H7 (cell line): ENCODE data around the gene HFE. TPM values are rescaled to one million over a fixed set of nuclear protein-coding genes. Genes with fewer than 3 reads are reported as not detected.
"Not testable (repeated sequence)": the region's sequence is repeated elsewhere in the genome, so short reads cannot be mapped to it uniquely, and the experiment has no call there.

Experiments
- DNase-seq: peaks from one replicate; pipeline ENCODE4 v3.0.0; 2012
- H3K27me3 ChIP-seq: 2 replicates; pipeline ENCODE4 v1.6.0; 2011; ENCODE audit warnings: mild to moderate bottlenecking, low read length; ENCODE audit not compliant: control insufficient read depth, insufficient read depth
- H3K36me3 ChIP-seq: replicated peaks from 2 replicates; pipeline ENCODE4 v1.5.1; 2011; ENCODE audit warnings: low read length; ENCODE audit not compliant: control insufficient read depth, insufficient read depth
- H3K4me3 ChIP-seq: 2 replicates; pipeline ENCODE4 v1.5.1; 2011; ENCODE audit warnings: low read depth, mild to moderate bottlenecking, control low read depth, low read length, moderate library complexity; ENCODE audit not compliant: insufficient read depth
- total RNA-seq: library from RNA; depleted of rRNA; stranded (reverse); fragments of >200 nt; shearing (Covaris generic); gene quantifications from 2 replicates; pipeline ENCODE4 v1.2.3, GENCODE V29; 2014

Gene HFE
- total RNA-seq, 1 experiment from 2014 or later, result 0.38 TPM

DNA sequence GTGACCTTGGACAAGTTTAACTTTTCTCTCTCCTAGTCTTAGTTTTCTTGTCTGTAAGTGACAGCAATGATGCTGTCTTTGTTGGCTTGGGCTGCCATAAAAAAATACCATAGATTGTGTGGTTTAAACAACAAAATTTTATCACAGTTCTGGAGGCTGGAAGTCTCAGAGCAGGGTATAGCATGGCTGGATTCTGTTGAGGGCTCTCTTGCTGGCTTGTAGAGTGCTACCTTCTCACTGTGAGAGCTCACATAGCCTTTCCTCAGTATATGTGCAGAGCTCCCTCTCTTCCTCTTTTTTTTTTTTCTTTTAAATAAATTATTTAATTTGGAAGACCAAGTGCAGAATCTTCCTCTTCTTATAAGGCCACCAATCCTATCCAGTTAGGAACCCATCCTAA, 26.3 kb downstream of the HFE start:
- Histone ChIP-seq H3K36me3 (no peaks in the 10 kb centered on the region), H3K27me3 (no peaks in the 10 kb centered on the region), H3K4me3 (no peak overlapping the region)
- DNase-seq, result no peak

DNA sequence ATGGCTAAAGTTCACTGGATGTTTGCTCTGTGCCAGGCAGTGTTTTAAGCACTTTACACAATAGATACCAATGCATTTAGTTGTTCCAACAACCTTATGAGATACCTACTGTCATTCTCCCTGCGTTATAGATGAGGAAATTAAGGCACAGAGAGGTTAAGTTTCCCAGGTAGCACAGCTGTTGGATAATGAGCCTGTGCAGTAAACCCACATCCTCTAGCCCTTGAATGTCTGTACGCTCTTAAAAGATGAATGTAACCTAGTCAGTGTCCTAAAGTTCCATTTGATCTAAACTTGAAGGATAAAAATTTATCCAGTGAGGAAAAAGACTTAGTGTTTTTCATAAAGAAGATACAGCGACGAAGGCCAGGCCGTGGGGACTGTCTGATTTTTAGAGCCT, 28.0 kb downstream of the HFE start:
- H3K4me3 ChIP-seq, result no peak overlapping the region
- no peaks in the 10 kb centered on the region for H3K27me3 ChIP-seq
- H3K36me3 ChIP-seq, result no peaks in the 10 kb centered on the region
- DNase-seq, result no peak

DNA sequence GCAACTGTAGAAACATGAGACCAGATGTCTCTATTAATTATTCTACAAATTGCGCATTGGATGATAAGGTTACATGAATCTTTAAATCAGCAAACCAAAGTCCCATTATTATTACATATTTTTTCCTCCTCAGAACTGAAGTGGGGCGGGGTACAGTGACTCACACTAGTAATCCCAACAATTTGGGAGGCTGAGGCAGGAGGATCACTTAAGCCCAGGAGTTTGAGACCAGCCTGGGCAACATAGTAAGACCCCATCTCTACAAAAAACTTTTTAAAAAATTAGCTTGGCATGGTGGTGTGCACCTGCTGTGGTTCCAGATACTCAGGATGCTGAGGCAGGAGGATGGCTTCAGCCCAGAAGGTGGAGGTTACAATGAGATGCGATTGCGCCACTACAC, 29.0 kb downstream of the HFE start:
- H3K27me3 ChIP-seq, result no peaks in the 10 kb centered on the region

DNA sequence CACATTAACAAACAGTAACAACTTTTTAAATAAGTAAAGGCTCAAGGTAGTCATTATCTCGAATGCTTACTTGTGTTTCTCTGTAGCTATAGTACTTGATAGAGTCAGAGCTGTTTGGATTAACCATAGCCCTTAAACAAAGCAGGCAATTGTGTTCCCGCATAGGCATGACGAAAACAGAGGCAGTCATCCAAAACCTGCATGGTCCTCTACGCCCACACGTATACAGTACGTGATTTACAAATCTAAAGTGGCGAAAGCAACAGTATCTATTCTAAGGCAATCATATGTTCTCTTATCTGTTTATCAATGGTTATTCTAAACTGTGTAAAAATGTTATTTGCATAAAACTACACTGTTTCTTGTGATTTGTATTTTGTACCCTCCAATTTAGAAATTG, 31.8 kb downstream of the HFE start:
- DNase-seq, result no peak
- no peaks in the 10 kb centered on the region for H3K27me3 ChIP-seq
- no peaks in the 10 kb centered on the region for H3K36me3 ChIP-seq
- no peak overlapping the region for H3K4me3 ChIP-seq

More for the DNA sequence above, 29.0 kb downstream of the HFE start:
- no peaks in the 10 kb centered on the region for H3K36me3 ChIP-seq
- DNase-seq, result no peak
- H3K4me3 ChIP-seq, result no peak overlapping the region

DNA sequence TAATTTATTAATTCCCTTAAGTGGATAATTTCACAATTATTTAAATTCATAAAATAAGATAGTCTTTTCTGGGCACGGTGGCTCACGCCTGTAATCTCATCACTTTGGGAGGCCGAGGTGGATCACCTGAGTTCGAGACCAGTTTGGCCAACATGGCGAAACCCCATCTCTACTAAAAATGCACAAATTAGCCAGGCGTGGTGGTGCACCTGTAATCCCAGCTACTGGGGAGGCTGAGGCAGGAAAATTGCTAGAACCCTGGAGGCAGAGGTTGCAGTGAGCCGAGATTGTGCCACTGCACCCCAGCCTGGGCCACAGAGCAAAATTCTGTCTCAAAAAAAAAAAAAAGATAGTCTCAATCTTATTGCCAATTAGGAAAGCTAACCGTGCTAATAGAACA, 32.9 kb downstream of the HFE start:
- H3K27me3 ChIP-seq, H3K4me3 ChIP-seq, H3K36me3 ChIP-seq, DNase-seq: not testable (repeated sequence)

DNA sequence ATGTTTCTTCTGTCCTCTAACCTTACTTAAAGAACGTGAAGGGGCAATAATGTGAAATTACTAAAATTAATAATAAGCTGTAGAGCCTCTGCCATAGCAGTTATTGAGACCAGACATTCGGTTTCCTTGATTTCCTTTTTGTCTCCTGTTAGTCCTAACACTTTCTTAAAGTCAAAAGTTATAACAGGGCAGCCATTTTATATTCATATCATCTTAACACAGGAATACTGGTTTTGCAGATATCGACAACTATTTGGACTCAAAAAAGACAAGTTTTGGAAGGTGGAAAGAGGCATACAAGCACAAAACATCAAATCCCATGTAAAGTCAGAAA, 33.5 kb downstream of the HFE start:
- H3K27me3 ChIP-seq, result no peaks in the 10 kb centered on the region
- no peaks in the 10 kb centered on the region for H3K36me3 ChIP-seq
- H3K4me3 ChIP-seq, result no peak overlapping the region
- no peak for DNase-seq

DNA sequence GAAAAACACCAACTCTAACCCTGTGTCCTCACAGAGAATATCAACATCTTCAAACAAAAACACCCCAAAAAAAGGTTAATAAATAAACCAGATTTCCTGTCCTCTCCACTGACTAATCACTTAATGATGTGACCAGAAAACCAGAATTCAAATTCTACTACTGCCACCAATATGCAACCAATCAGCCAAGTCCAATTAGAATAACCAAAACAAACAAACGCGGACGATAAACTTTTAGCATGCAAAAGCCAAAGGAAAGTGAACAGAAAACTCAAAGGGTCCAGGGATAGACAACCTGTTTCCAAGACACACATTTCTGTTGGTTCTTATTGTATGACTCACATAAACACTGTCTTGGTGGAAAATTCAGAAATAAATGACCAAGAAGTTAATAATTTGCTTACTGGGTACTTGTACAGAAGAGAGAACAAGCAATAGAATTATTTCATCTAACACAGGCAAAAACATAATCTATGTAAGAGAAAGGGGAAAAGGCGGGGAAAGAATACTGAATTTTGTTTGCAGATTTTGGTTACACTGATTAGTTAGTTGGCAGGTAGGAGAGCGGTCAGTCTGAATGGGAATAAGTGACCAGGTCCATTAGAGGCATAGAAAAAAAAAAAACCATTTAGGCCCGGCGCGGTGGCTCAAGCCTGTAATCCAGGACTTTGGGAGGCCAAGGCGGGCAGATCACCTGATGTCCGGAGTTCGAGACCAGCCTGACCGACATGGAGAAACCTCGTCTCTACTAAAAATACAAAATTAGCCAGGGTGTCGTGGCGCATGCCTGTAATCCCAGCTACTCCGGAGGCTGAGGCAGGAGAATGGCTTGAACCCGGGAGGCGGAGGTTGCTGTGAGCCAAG, 34.1 kb downstream of the HFE start:
- no peak overlapping the region for H3K4me3 ChIP-seq
- no peaks in the 10 kb centered on the region for H3K27me3 ChIP-seq
- no peak for DNase-seq
- H3K36me3 ChIP-seq, result no peaks in the 10 kb centered on the region

DNA sequence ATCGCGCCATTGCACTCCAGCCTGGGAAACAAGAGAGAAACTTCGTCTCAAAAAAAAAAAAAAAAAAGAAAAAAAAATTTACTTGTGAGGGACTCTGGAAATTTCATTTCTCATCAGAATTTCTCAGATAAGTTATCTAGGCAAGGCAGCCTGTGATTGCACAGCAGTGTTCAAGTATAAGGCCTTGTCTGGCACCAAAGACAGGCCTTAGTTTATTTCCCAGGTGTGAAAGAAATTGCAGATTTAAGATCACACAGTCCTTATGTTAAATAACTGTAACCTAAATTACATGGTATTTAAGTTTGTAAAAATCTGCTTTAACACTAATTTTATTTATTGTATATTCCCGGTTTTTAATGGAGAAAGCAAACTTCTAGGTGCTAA, 34.8 kb downstream of the HFE start:
- Histone ChIP-seq H3K36me3 (no peaks in the 10 kb centered on the region), H3K4me3 (no peak overlapping the region), H3K27me3 (no peaks in the 10 kb centered on the region)
- DNase-seq, result no peak

DNA sequence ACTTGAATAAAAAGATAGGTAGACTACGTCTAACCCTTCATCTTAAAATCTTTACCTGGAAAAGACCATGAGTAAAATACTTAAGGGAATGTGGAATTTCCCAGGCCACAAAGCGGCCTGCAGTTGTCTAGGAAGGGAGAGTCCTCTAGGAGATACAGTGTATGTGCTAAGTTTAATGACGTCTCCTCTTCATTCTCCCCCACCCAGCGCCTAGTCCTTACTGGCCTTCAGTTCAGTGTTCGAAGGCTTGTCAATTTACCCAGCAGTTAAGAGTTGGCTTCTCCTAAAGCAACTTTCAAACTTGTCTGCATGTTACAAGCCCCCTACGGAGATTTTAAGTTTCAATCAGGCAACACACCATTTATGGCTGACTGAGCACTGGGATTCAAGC, 35.2 kb downstream of the HFE start:
- Histone ChIP-seq H3K36me3 (no peaks in the 10 kb centered on the region), H3K4me3 (peak overlapping the region; percentile 79), H3K27me3 (no peaks in the 10 kb centered on the region)
- DNase-seq, result no peak

DNA sequence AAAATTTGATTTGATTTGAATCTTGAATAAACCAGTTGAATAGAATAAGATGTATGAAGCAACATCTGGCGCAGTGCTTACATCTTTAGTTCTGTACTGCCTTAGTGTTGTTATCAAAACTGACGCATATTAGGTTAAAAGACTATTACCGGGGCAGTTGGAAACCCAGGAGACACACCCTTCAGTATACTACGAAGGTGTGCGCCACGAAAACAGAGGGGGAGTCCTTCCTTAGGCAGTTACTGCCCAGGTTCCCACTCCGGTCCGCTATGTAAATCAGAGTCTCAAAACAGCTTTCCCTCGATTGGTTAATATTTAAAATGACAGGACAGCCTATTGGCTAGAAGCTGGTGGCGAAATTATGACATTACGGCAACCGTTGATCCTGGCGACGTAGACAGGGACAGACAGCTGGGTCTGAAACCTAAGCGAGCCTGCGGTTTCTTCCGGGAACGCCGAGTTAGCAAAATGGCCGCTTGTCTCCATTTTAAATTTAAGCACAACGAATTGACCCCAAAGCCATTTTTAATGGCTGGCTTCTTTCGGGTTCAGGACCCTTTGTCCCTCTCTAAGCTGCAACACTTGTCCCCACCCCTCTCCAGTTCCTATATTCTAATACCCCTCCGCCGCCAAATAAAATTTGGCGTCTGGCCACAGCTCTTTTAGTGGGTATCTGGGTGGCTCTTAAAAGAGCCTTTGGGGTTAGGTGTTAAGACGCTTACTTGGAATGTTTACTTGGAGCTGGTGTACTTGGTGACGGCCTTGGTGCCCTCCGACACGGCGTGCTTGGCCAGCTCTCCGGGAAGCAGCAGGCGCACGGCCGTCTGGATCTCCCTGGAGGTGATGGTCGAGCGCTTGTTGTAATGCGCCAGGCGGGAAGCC, 35.8 kb downstream of the HFE start:
- peak; percentile 72 for DNase-seq
- H3K27me3 ChIP-seq, result no peaks in the 10 kb centered on the region
- no peaks in the 10 kb centered on the region for H3K36me3 ChIP-seq
- H3K4me3 ChIP-seq, result peak overlapping the region; percentile 79

DNA sequence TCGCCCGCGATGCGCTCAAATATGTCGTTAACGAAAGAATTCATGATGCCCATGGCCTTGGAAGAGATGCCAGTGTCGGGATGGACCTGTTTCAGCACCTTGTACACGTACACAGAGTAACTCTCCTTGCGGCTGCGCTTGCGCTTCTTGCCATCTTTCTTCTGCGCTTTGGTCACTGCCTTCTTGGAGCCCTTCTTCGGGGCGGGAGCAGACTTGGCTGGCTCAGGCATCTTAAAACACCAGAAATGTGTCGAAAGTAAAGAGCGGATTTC, 36.4 kb downstream of the HFE start:
- Histone ChIP-seq H3K4me3 (peak overlapping the region; percentile 79), H3K27me3 (no peaks in the 10 kb centered on the region), H3K36me3 (no peaks in the 10 kb centered on the region; the same call in 1 of the 2 replicates)
- DNase-seq, result no peak

DNA sequence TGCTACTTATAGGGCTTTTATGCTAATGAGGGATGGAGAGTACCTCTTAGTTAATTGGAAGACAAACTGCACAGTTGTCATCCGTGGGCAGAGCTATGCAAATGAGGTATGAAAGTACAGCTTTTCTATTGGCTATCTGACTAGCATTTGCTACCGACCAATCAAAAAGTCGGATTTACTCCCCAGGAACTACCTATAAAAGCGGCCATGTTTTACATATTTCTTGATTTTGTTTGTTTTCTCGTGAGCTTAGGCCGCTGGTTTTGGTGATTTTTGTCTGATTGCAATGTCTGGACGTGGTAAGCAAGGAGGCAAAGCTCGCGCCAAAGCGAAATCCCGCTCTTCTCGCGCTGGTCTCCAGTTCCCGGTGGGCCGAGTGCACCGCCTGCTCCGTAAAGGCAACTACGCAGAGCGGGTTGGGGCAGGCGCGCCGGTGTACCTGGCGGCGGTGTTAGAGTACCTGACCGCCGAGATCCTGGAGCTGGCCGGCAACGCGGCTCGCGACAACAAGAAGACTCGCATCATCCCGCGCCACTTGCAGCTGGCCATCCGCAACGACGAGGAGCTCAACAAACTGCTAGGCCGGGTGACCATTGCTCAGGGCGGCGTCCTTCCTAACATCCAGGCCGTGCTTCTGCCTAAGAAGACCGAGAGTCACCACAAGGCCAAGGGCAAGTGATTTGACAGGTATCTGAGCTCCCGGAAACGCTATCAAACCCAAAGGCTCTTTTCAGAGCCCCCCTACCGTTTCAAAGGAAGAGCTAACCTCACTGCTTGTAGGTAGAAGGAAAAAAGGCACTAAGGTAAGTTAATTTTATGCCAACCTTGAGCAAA, 36.9 kb downstream of the HFE start:
- Histone ChIP-seq H3K4me3 (peak overlapping the region; percentile 95), H3K36me3 (no peaks in the 10 kb centered on the region; the same call in 1 of the 2 replicates), H3K27me3 (no peaks in the 10 kb centered on the region)
- DNase-seq, result peak; percentile 89

DNA sequence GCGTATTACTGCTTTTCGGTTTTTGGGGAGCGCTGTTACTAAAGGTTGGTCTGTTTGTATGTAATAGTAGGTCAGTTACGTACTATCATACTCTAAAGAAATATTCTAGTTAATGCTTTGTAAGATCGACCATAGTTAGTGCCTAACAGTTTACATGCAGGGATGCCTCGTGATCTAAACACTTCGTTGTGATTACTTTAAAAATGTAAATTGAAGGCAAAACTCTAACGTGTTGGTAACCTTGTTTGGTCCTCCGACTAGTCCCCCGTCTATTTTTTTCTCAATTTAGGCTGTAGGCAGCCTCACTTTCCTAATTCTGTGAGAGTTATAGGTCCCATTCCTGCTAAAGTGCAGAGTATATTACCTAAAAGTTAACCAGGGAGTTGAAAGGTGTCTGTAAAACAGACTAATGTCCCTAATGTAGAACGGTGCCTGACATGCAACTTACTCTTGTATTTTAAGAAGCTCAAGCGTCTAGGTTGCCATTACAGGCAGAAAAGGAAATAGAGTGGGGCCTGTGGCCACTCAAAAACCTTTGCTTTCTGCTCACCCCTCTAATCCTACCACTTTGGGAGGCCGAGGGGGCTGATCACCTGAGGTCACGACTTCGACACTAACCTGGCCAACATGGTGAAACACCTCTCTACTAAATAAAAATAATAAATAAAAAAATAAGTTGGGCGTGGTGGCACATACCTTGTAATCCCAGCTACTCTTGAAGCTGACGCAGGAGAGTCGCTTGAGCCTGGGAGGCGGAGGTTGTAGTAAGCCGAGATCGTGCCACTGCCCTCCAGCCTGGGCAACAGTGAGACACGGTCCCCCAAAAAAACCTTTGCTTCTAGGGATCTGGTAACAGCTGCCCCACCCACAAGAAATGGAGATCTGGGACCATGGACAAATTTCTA, 37.8 kb downstream of the HFE start:
- no peaks in the 10 kb centered on the region; the same call in 1 of the 2 replicates for H3K36me3 ChIP-seq
- H3K27me3 ChIP-seq, result no peaks in the 10 kb centered on the region
- no peak for DNase-seq
- peak overlapping the region; percentile 95 for H3K4me3 ChIP-seq
